ENCODE measurements around the gene LRRC43. TPM values are rescaled to one million over a fixed set of nuclear protein-coding genes. Genes with fewer than 3 reads are reported as not detected.
"Not testable (repeated sequence)": the region's sequence is repeated elsewhere in the genome, so short reads cannot be mapped to it uniquely, and the experiment has no call there.

LRRC43 gene
- total and polyA plus RNA-seq, 8 donors = 1.3 to 2.2 TPM; not detected in 6

- H3K36me3 ChIP-seq = no peaks in the 10 kb centered on the region
- H3K4me3 ChIP-seq = no peak overlapping the region
- whole genome bisulfite sequencing, 5 donors = 60 to 73% (median 68%) methylated on average over 15 to 17 of the region's 17 CpGs
- TF ChIP-seq CTCF (IDR thresholded peaks at IDR 0.05) (no peak), POLR2A (IDR thresholded peaks at IDR 0.05) (no peak), POLR2AphosphoS5 (IDR thresholded peaks at IDR 0.05) (no peak), EP300 (IDR thresholded peaks at IDR 0.05) (no peak)
- intact Hi-C loops (cut with DNase I; ENCODE audit: low total_unique reads) = no loop called here
- no peak for DNase-seq
- peaks cover 0 to 13% (median 0%) of the 10 kb centered on the region in 3 donors for H3K27me3 ChIP-seq
- no peaks in the 10 kb centered on the region for H3K4me1 ChIP-seq
- no peaks in the 10 kb centered on the region for H3K9me3 ChIP-seq
- no peak overlapping the region for H3K27ac ChIP-seq
These were observed 10.5 kb upstream of the LRRC43 start for GRCh38 chr12:122172262-122172939.

- no peak for DNase-seq
- intact Hi-C loops (cut with DNase I; ENCODE audit: low total_unique reads) = no loop called here
- Histone ChIP-seq H3K9me3 (no peaks in the 10 kb centered on the region), H3K27me3 (peaks cover 0 to 13% (median 0%) of the 10 kb centered on the region in 3 donors), H3K4me3 (no peak within 1 kb of the TSS), H3K27ac (no peak within 1 kb of the TSS), H3K4me1 (no peaks in the 10 kb centered on the region), H3K36me3 (no peaks in the 10 kb centered on the region)
- TF ChIP-seq EP300 (IDR thresholded peaks at IDR 0.05) = no peak
- no peak for TF ChIP-seq POLR2AphosphoS5 (IDR thresholded peaks at IDR 0.05)
- no peak for TF ChIP-seq POLR2A (IDR thresholded peaks at IDR 0.05)
- no peak for TF ChIP-seq CTCF (IDR thresholded peaks at IDR 0.05)
- 88 to 91% (median 89%) methylated on average over 17 of the region's 17 CpGs for WGBS, 5 donors
These were observed 8.6 kb upstream of the LRRC43 start, which contains the start of gene IL31 for GRCh38 chr12:122174155-122174845. Gene IL31, minus strand, starts transcription at chr12:122174221. Its CDS starts 49 bp downstream, at chr12:122174172.

GRCh38 chr12:122176473-122176872, 6.5 kb upstream of the LRRC43 start:
- H3K9me3 ChIP-seq; H3K4me1 ChIP-seq; H3K4me3 ChIP-seq; H3K27me3 ChIP-seq; DNase-seq; intact Hi-C loops (cut with DNase I; ENCODE audit: low total_unique reads); H3K27ac ChIP-seq; H3K36me3 ChIP-seq: not testable (repeated sequence)
- 83 to 87% (median 85%) methylated on average over 4 of the region's 4 CpGs for WGBS, 5 donors

- Histone ChIP-seq H3K36me3 (no peaks in the 10 kb centered on the region), H3K27me3 (peaks cover 0 to 12% (median 5%) of the 10 kb centered on the region in 3 donors), H3K4me1 (peaks cover 0 to 13% (median 11%) of the 10 kb centered on the region in 4 donors), H3K4me3 (peak overlapping the region; percentile 57 to 72 (median 60)), H3K9me3 (no peaks in the 10 kb centered on the region), H3K27ac (peak overlapping the region in 1 of 5 donors; percentile 55)
- no peak for DNase-seq
- no peak for TF ChIP-seq CTCF (IDR thresholded peaks at IDR 0.05)
- intact Hi-C loops (cut with DNase I; ENCODE audit: low total_unique reads) = no loop called here
- 69 to 87% (median 81%) methylated on average over 9 to 10 of the region's 10 CpGs for WGBS, 5 donors
These were observed 641 bp downstream of the LRRC43 start for GRCh38 chr12:122183588-122183940.

GRCh38 chr12:122184517-122184916, 1.6 kb downstream of the LRRC43 start:
- WGBS, 5 donors = 68 to 85% (median 80%) methylated on average over 17 to 18 of the region's 18 CpGs
- no peak overlapping the region for H3K27ac ChIP-seq
- intact Hi-C loops (cut with DNase I; ENCODE audit: low total_unique reads) = no loop called here
- no peak for TF ChIP-seq EP300 (IDR thresholded peaks at IDR 0.05)
- TF ChIP-seq CTCF (IDR thresholded peaks at IDR 0.05) = no peak
- TF ChIP-seq POLR2A (IDR thresholded peaks at IDR 0.05) = no peak
- no peak for TF ChIP-seq POLR2AphosphoS5 (IDR thresholded peaks at IDR 0.05)
- H3K4me3 ChIP-seq = no peak overlapping the region
- H3K36me3 ChIP-seq = no peaks in the 10 kb centered on the region
- no peaks in the 10 kb centered on the region for H3K9me3 ChIP-seq
- peaks cover 0 to 12% (median 5%) of the 10 kb centered on the region in 3 donors for H3K27me3 ChIP-seq
- DNase-seq = no peak
- H3K4me1 ChIP-seq = peaks cover 0 to 13% (median 11%) of the 10 kb centered on the region in 4 donors
